Fibroblast of the aortic adventitia (primary cell): ENCODE measurements around the gene BBS9. TPM values are rescaled to one million over a fixed set of nuclear protein-coding genes. Genes with fewer than 3 reads are reported as not detected.

Experiments
- DNase-seq: peaks from one replicate; pipeline ENCODE4 v3.0.0-alpha.2; 2010; ENCODE audit warnings: low read depth
- H3K4me3 ChIP-seq: 2 replicates; pipeline ENCODE4 v1.5.1; 2011; ENCODE audit warnings: low read depth, mild to moderate bottlenecking, control low read depth, low read length, moderate library complexity
- total RNA-seq: library from RNA; depleted of rRNA; stranded (reverse); fragments of >200 nt; gene quantifications from 2 replicates; pipeline ENCODE4 v1.2.3, GENCODE V29; 2012; ENCODE audit warnings: low replicate concordance
- TF ChIP-seq, protein P1 (sequence below): IDR thresholded peaks from 2 replicates; pipeline ENCODE4 v1.5.1; 2011; ENCODE audit warnings: mild to moderate bottlenecking, low read length, control low read depth, inconsistent platforms; ENCODE audit not compliant: insufficient read depth

Gene BBS9
- total RNA-seq, 1 donor, result 26.8 TPM

DNA sequence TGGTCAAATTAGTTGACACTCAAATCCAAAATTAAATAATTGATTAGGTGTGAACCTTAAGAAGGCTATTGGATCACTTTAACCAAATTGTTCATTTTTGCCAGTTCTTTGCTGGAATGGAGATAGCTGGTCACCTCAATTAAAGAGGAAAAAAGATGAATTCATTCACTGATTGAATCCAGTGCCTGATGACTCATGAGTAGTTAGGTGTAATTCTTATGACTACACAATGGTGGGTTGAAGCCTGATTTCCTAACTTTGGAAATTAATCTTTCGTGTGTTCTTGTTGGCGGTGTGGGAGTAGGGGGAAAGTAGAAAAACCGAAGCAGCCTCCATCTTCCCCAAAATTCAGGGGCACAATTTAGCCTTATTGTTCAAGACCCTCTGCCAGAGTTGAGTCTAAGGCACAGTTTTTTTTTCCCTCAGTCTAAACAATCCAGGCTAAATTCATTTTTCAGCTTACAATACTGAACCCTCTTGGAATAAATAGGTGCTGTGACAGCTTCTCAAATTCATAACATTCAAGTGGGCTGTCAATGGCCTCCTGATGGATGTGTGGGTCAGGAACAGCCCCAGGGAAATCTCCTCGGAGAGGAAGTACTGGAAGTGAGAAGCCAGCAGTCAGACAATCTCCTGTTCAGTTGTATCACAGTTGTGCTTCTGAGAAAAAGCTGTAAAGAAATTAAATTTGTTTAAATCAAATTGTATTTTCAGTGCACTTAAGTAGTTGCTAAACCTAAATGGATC, 356.6 kb downstream of the BBS9 start:
- DNase-seq, result peak; percentile 29
- TF ChIP-seq, protein P1, sequence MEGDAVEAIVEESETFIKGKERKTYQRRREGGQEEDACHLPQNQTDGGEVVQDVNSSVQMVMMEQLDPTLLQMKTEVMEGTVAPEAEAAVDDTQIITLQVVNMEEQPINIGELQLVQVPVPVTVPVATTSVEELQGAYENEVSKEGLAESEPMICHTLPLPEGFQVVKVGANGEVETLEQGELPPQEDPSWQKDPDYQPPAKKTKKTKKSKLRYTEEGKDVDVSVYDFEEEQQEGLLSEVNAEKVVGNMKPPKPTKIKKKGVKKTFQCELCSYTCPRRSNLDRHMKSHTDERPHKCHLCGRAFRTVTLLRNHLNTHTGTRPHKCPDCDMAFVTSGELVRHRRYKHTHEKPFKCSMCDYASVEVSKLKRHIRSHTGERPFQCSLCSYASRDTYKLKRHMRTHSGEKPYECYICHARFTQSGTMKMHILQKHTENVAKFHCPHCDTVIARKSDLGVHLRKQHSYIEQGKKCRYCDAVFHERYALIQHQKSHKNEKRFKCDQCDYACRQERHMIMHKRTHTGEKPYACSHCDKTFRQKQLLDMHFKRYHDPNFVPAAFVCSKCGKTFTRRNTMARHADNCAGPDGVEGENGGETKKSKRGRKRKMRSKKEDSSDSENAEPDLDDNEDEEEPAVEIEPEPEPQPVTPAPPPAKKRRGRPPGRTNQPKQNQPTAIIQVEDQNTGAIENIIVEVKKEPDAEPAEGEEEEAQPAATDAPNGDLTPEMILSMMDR, result no peak
- H3K4me3 ChIP-seq, result no peak overlapping the region

DNA sequence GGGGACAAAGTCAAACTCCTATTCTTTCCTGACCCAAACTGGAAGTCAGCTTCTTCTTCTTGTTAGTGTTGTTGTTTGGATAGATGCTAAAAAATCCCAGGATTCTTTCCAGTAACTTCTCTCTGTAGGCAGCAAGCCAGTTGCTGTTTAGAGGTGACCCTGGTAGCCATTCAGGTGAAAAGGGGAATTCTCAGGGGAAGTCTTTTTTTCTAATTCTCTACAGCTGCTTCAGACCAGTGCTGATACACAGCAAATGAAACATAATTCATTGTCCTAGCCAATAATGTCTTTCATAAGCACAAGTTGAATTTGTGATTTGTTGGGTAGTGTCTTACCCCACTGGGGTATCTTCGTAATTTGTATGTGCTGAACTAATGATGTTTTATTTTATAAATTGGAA, 357.3 kb downstream of the BBS9 start:
- no peak overlapping the region for H3K4me3 ChIP-seq
- no peak for DNase-seq
- TF ChIP-seq, protein P1, result no peak

DNA sequence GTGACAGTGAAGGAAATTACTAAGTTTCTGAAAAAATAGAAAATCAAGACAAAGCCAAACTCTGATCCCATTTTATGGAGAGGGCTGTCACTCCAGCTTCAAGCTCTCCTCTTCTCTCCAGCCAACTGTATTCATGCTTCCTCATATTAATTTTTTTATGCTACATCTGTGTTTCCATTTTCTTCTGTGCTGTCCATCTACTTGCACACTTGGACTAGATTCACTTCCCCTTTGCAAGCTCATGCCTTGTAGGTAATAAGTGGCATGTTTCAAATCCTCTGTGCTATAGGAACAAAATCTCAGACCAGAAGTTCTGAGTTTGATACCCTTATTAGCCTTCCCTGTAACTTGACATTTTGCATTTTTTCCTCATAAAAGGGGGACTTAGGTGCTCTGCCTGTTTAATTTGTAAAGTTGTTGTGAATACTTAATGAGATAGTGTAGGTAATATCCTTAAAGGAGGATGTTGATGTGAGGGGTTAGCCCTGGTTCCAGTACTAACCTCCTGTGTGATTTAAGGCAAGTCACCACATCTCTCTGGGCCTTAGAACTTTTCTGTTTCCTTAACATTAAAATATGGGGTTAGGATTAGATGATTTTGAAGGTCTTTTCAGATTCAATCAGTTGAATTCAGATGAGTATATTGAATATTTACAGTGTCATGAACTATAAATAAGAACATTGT, 358.8 kb downstream of the BBS9 start:
- no peak for DNase-seq
- TF ChIP-seq, protein P1, result no peak

DNA sequence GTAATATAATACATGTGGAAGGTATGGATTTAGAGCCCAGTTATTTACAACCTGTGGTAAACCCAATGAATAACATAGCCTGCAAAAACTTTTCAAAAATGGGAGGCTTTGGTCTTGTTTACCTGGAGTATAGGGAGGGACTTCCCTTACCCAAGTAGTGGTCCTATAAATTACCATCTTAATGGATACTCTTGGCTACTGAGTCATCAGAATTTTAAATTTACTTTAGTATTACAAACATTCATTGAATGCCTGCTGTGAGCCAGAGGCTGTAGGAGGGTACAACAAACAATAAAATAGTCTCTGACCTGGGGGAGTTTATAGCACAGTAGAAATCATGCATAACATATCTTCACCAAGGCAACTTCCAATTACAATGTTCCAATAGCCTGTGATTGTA, 365.1 kb downstream of the BBS9 start:
- no peak for DNase-seq
- H3K4me3 ChIP-seq, result no peak overlapping the region
- TF ChIP-seq, protein P1, result no peak

More for the DNA sequence above, 358.8 kb downstream of the BBS9 start:
- no peak overlapping the region for H3K4me3 ChIP-seq

DNA sequence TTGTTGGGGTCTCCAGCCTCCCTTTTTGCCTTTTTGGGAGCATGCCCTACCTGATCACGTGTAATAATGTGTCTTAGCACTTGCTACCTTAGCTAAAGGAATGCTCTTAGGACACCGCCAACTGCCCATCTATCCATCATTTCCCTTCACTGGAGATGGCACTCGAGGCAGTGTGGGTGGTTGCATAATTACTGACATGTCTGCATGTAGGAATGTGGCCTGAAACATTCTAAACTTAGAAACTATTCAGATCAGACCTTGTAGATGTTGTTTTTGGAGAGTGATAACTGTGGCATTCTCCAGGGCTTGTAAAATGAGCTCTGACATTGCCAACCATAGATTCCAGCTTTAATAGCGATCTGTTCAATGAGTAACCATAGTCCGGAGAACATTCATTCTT, 365.8 kb downstream of the BBS9 start:
- peak; percentile 77 for DNase-seq
- TF ChIP-seq, protein P1, result no peak
- no peak overlapping the region for H3K4me3 ChIP-seq

DNA sequence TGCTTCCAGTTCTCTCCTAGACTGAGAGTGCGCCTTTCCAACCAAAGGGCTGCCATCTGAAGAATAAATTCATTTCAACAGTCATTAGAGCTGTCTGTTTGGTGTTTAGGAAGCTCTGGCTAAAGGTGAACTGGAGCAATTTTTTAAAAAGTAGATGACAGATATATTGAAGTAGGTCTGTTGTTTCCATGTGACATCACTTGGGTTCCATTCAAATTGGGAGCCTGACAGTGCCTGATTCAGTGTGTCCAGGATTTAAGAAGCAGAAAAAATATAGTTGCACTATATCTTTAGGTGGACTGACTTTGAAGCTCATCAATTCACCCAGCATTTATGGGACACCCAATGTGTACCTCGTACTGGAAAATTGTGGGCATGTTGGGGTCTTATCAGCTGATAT, 367.7 kb downstream of the BBS9 start:
- TF ChIP-seq, protein P1, result no peak
- no peak for DNase-seq
- H3K4me3 ChIP-seq, result no peak overlapping the region
